Measurements from ENCODE around the gene ZNG1F.
"Not testable (repeated sequence)": the region's sequence is repeated elsewhere in the genome, so short reads cannot be mapped to it uniquely, and the experiment has no call there.

DNA sequence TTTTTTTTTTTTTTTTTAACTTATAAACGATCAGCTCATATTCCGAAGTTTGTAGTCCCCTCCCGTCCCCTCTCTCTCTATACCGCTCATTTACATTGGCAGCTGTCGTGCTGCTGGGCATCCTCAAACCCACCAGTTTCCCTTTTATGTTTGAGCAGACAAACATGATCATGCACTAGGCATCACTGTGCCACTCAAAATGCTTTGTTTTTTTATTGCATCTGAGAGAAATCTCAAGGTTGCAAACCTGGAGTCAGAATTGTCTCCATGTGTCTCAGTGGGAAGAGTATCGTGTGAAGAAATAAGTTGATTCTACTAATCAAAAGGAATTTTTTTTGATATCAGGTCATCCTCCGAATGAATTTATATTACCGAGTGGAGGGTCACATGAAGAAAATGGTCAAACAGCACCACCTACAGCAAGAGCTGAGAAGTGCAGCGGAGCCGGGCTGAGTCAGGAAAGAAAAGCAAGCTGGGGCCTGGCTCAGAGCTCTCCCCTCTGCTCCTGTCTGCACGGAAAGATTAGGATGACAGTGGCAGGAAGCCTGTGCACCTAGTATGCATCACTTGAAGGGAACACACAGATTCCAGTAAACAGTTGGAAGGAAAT lies 100.6 kb downstream of the ZNG1F start:
- not testable (repeated sequence) for TF ChIP-seq SPEN (CRISPR knock-in tag; IDR thresholded peaks at IDR 0.05; ENCODE audit: low read depth); PHF20 (CRISPR knock-in tag; IDR thresholded peaks at IDR 0.05); RFX5 (IDR thresholded peaks at IDR 0.05; ENCODE audit: low read depth, low read length); POLR2AphosphoS5 (IDR thresholded peaks at IDR 0.05; ENCODE audit: low read depth, low read length); CEBPB (IDR thresholded peaks at IDR 0.05; ENCODE audit: borderline replicate concordance, low read depth, low read length); ZNF121 (CRISPR knock-in tag; IDR thresholded peaks at IDR 0.05); HIVEP1 (CRISPR knock-in tag; IDR thresholded peaks at IDR 0.05); ZSCAN20 (CRISPR knock-in tag; IDR thresholded peaks at IDR 0.05; ENCODE audit: borderline replicate concordance)
- TF ChIP-seq, protein P1, sequence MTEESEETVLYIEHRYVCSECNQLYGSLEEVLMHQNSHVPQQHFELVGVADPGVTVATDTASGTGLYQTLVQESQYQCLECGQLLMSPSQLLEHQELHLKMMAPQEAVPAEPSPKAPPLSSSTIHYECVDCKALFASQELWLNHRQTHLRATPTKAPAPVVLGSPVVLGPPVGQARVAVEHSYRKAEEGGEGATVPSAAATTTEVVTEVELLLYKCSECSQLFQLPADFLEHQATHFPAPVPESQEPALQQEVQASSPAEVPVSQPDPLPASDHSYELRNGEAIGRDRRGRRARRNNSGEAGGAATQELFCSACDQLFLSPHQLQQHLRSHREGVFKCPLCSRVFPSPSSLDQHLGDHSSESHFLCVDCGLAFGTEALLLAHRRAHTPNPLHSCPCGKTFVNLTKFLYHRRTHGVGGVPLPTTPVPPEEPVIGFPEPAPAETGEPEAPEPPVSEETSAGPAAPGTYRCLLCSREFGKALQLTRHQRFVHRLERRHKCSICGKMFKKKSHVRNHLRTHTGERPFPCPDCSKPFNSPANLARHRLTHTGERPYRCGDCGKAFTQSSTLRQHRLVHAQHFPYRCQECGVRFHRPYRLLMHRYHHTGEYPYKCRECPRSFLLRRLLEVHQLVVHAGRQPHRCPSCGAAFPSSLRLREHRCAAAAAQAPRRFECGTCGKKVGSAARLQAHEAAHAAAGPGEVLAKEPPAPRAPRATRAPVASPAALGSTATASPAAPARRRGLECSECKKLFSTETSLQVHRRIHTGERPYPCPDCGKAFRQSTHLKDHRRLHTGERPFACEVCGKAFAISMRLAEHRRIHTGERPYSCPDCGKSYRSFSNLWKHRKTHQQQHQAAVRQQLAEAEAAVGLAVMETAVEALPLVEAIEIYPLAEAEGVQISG (CRISPR knock-in tag; IDR thresholded peaks at IDR 0.05), result not testable (repeated sequence)
- TF ChIP-seq, protein P2, sequence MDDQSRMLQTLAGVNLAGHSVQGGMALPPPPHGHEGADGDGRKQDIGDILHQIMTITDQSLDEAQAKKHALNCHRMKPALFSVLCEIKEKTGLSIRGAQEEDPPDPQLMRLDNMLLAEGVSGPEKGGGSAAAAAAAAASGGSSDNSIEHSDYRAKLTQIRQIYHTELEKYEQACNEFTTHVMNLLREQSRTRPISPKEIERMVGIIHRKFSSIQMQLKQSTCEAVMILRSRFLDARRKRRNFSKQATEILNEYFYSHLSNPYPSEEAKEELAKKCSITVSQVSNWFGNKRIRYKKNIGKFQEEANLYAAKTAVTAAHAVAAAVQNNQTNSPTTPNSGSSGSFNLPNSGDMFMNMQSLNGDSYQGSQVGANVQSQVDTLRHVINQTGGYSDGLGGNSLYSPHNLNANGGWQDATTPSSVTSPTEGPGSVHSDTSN (CRISPR knock-in tag; IDR thresholded peaks at IDR 0.05; ENCODE audit: borderline replicate concordance), result not testable (repeated sequence)
- TF ChIP-seq, protein P3, sequence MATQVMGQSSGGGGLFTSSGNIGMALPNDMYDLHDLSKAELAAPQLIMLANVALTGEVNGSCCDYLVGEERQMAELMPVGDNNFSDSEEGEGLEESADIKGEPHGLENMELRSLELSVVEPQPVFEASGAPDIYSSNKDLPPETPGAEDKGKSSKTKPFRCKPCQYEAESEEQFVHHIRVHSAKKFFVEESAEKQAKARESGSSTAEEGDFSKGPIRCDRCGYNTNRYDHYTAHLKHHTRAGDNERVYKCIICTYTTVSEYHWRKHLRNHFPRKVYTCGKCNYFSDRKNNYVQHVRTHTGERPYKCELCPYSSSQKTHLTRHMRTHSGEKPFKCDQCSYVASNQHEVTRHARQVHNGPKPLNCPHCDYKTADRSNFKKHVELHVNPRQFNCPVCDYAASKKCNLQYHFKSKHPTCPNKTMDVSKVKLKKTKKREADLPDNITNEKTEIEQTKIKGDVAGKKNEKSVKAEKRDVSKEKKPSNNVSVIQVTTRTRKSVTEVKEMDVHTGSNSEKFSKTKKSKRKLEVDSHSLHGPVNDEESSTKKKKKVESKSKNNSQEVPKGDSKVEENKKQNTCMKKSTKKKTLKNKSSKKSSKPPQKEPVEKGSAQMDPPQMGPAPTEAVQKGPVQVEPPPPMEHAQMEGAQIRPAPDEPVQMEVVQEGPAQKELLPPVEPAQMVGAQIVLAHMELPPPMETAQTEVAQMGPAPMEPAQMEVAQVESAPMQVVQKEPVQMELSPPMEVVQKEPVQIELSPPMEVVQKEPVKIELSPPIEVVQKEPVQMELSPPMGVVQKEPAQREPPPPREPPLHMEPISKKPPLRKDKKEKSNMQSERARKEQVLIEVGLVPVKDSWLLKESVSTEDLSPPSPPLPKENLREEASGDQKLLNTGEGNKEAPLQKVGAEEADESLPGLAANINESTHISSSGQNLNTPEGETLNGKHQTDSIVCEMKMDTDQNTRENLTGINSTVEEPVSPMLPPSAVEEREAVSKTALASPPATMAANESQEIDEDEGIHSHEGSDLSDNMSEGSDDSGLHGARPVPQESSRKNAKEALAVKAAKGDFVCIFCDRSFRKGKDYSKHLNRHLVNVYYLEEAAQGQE (IDR thresholded peaks at IDR 0.05; ENCODE audit: borderline replicate concordance in 1 of 2, low read depth in 1 of 2, low read length in 2 of 2), result not testable (repeated sequence)

Data from HepG2 (cell line).